ENCODE measurements around the gene TACC3.

Gene TACC3

GRCh38 chr4:1721003-1721665 is at the start of gene TACC3, which contains the start of gene TMEM129:
TACC3 (plus strand) TSS chr4:1721521; CDS start chr4:1723422, 1,901 bp downstream.
TMEM129 (minus strand) TSS chr4:1721323; CDS start chr4:1720837, 486 bp downstream.
- DNase-seq (ENCODE audit: low read depth in 2 of 2, low spot score in 1 of 2): peak; percentile 71 to 88

- no peak for DNase-seq (ENCODE audit: low read depth in 2 of 2, low spot score in 1 of 2)
These were observed 47.6 kb upstream of the TACC3 start for GRCh38 chr4:1673671-1674070.

- DNase-seq (ENCODE audit: low read depth in 2 of 2, low spot score in 1 of 2): no peak
These were observed 46.6 kb upstream of the TACC3 start for GRCh38 chr4:1674682-1675081.

GRCh38 chr4:1675136-1675801 is 46.1 kb upstream of the TACC3 start:
- DNase-seq (ENCODE audit: low read depth in 2 of 2, low spot score in 1 of 2): no peak

GRCh38 chr4:1675802-1676137 is 45.6 kb upstream of the TACC3 start:
- DNase-seq (ENCODE audit: low read depth in 2 of 2, low spot score in 1 of 2): no peak

GRCh38 chr4:1676605-1677525 is 44.5 kb upstream of the TACC3 start:
- DNase-seq (ENCODE audit: low read depth in 2 of 2, low spot score in 1 of 2): no peak

GRCh38 chr4:1678244-1678643 is 43.1 kb upstream of the TACC3 start:
- DNase-seq (ENCODE audit: low read depth in 2 of 2, low spot score in 1 of 2): no peak

GRCh38 chr4:1682860-1683259 is 38.5 kb upstream of the TACC3 start:
- DNase-seq (ENCODE audit: low read depth in 2 of 2, low spot score in 1 of 2): no peak

- DNase-seq (ENCODE audit: low read depth in 2 of 2, low spot score in 1 of 2): no peak
These were observed 38.0 kb upstream of the TACC3 start for GRCh38 chr4:1683261-1683735.

- DNase-seq (ENCODE audit: low read depth in 2 of 2, low spot score in 1 of 2): peak in 1 of 2 donors; percentile 3
These were observed 37.4 kb upstream of the TACC3 start, which contains the start of gene FAM53A for GRCh38 chr4:1683736-1684505. FAM53A (minus strand) TSS chr4:1684313; CDS start chr4:1668741, 15,572 bp downstream.

- DNase-seq (ENCODE audit: low read depth in 2 of 2, low spot score in 1 of 2): peak; percentile 79 to 86
These were observed 36.7 kb upstream of the TACC3 start for GRCh38 chr4:1684506-1685234.

- no peak for DNase-seq (ENCODE audit: low read depth in 2 of 2, low spot score in 1 of 2)
These were observed 35.8 kb upstream of the TACC3 start for GRCh38 chr4:1685235-1686150.

GRCh38 chr4:1686440-1687036 is 34.8 kb upstream of the TACC3 start:
- no peak for DNase-seq (ENCODE audit: low read depth in 2 of 2, low spot score in 1 of 2)

- DNase-seq (ENCODE audit: low read depth in 2 of 2, low spot score in 1 of 2): no peak
These were observed 30.6 kb upstream of the TACC3 start for GRCh38 chr4:1690698-1691097.

- DNase-seq (ENCODE audit: low read depth in 2 of 2, low spot score in 1 of 2): no peak
These were observed 29.5 kb upstream of the TACC3 start for GRCh38 chr4:1691737-1692373.

GRCh38 chr4:1693131-1693896 is 28.0 kb upstream of the TACC3 start:
- peak; percentile 64 to 68 for DNase-seq (ENCODE audit: low read depth in 2 of 2, low spot score in 1 of 2)

- DNase-seq (ENCODE audit: low read depth in 2 of 2, low spot score in 1 of 2): no peak
These were observed 25.4 kb upstream of the TACC3 start for GRCh38 chr4:1695913-1696312.
